H9 (cell line): ENCODE results near the gene TMEM170B. TPM values are rescaled to one million over a fixed set of nuclear protein-coding genes. Genes with fewer than 3 reads are reported as not detected.

Experiments
- DNase-seq: peaks from one replicate; pipeline ENCODE4 v3.0.0-alpha.2; 2017
- H2AFZ ChIP-seq: one replicate; pipeline ENCODE4 v1.6.1; 2013; ENCODE audit warnings: mild to moderate bottlenecking, low read length, control low read depth, moderate library complexity
- H2AK5ac ChIP-seq: 2 replicates; pipeline ENCODE4 v1.6.1; 2013; ENCODE audit warnings: low read length, control low read depth, mixed read lengths; ENCODE audit not compliant: insufficient read length
- H2BK120ac ChIP-seq: one replicate; pipeline ENCODE4 v1.6.1; 2013; ENCODE audit warnings: low read depth, mild to moderate bottlenecking, low read length, control low read depth, inconsistent platforms; ENCODE audit not compliant: poor library complexity, severe bottlenecking
- H2BK12ac ChIP-seq: 2 replicates; pipeline ENCODE4 v1.6.1; 2013; ENCODE audit warnings: low read length, control low read depth, mixed read lengths, low read depth; ENCODE audit not compliant: insufficient read length
- H2BK15ac ChIP-seq: 2 replicates; pipeline ENCODE4 v1.6.1; 2013; ENCODE audit warnings: low read depth, low read length, control low read depth
- H2BK20ac ChIP-seq: one replicate; pipeline ENCODE4 v1.6.1; 2013; ENCODE audit warnings: low read depth, mild to moderate bottlenecking, low read length, control low read depth, inconsistent platforms; ENCODE audit not compliant: poor library complexity, severe bottlenecking
- H2BK5ac ChIP-seq: 2 replicates; pipeline ENCODE4 v1.6.1; 2013; ENCODE audit warnings: low read length, control low read depth, mixed read lengths; ENCODE audit not compliant: insufficient read length
- H3K14ac ChIP-seq: 2 replicates; pipeline ENCODE4 v1.6.1; 2013; ENCODE audit warnings: low read length, control low read depth; ENCODE audit not compliant: insufficient read depth
- H3K18ac ChIP-seq: 2 replicates; pipeline ENCODE4 v1.6.1; 2013; ENCODE audit warnings: low read depth, mild to moderate bottlenecking, mixed read lengths, low read length, control low read depth; ENCODE audit not compliant: insufficient read length
- H3K23ac ChIP-seq: 2 replicates; pipeline ENCODE4 v1.6.1; 2013; ENCODE audit warnings: low read length, control low read depth, mixed read lengths, low read depth; ENCODE audit not compliant: insufficient read length
- H3K23me2 ChIP-seq: 2 replicates; pipeline ENCODE4 v1.6.1; 2013; ENCODE audit warnings: low read depth, mild to moderate bottlenecking, mixed read lengths, low read length, control low read depth; ENCODE audit not compliant: insufficient read length, poor library complexity, severe bottlenecking
- H3K27ac ChIP-seq: 2 replicates; pipeline ENCODE4 v1.5.1; 2013; ENCODE audit warnings: low read length, control low read depth, mixed read lengths, low read depth; ENCODE audit not compliant: insufficient read length
- H3K27me3 ChIP-seq: 2 replicates; pipeline ENCODE4 v1.6.1; 2013; ENCODE audit warnings: low read length, control low read depth, inconsistent platforms; ENCODE audit not compliant: insufficient read depth
- H3K4ac ChIP-seq: 2 replicates; pipeline ENCODE4 v1.6.1; 2013; ENCODE audit warnings: low read depth, mild to moderate bottlenecking, control low read depth, inconsistent platforms, low read length, moderate library complexity
- H3K4me1 ChIP-seq: 2 replicates; pipeline ENCODE4 v1.6.1; 2013; ENCODE audit warnings: low read length, control low read depth, inconsistent platforms; ENCODE audit not compliant: insufficient read depth
- H3K4me2 ChIP-seq: 2 replicates; pipeline ENCODE4 v1.6.1; 2013; ENCODE audit warnings: low read length, control low read depth, mixed read lengths; ENCODE audit not compliant: insufficient read length, insufficient read depth
- H3K56ac ChIP-seq: 2 replicates; pipeline ENCODE4 v1.6.1; 2013; ENCODE audit warnings: low read depth, mild to moderate bottlenecking, mixed read lengths, low read length, control low read depth; ENCODE audit not compliant: insufficient read length
- H3K79me1 ChIP-seq: 2 replicates; pipeline ENCODE4 v1.6.1; 2013; ENCODE audit warnings: low read depth, mild to moderate bottlenecking, moderate library complexity, low read length, control low read depth, inconsistent platforms; ENCODE audit not compliant: insufficient read depth, poor library complexity, severe bottlenecking
- H3K79me2 ChIP-seq: 2 replicates; pipeline ENCODE4 v1.6.1; 2013; ENCODE audit warnings: low read length, control low read depth, inconsistent platforms; ENCODE audit not compliant: insufficient read depth
- H3K9ac ChIP-seq: 2 replicates; pipeline ENCODE4 v1.6.1; 2013; ENCODE audit warnings: low read length, control low read depth, mixed read lengths; ENCODE audit not compliant: insufficient read length; ENCODE audit errors: extremely low read depth
- H3K9me3 ChIP-seq: one replicate; pipeline ENCODE4 v1.6.1; 2013; ENCODE audit warnings: low read depth, low read length, inconsistent platforms; ENCODE audit not compliant: control insufficient read depth
- H3T11ph ChIP-seq: one replicate; pipeline ENCODE4 v1.6.1; 2013; ENCODE audit warnings: mild to moderate bottlenecking, low read length, control low read depth, inconsistent platforms
- H4K20me1 ChIP-seq: one replicate; pipeline ENCODE4 v1.6.1; 2013; ENCODE audit not compliant: control insufficient read depth, insufficient read length, insufficient read depth
- H4K5ac ChIP-seq: 2 replicates; pipeline ENCODE4 v1.6.1; 2013; ENCODE audit warnings: low read depth, mild to moderate bottlenecking, mixed read lengths, low read length, control low read depth; ENCODE audit not compliant: insufficient read length
- H4K8ac ChIP-seq: replicated peaks from 2 replicates; pipeline ENCODE4 v1.6.1; 2013; ENCODE audit warnings: low read length, control low read depth, mixed read lengths, low read depth; ENCODE audit not compliant: insufficient read length
- H4K91ac ChIP-seq: 2 replicates; pipeline ENCODE4 v1.6.1; 2013; ENCODE audit warnings: low read depth, mild to moderate bottlenecking, moderate library complexity, mixed read lengths, low read length, control low read depth; ENCODE audit not compliant: insufficient read length
- H3K27ac Mint-ChIP-seq, 3 experiments: 2 replicates in 2 of 3; 3 replicates in 1 of 3; pipeline ENCODE4 v1.8.0; 2020 to 2021; ENCODE audit warnings: mixed read lengths in 3 of 3, mild to moderate bottlenecking in 1 of 3, moderate library complexity in 1 of 3
- H3K27me3 Mint-ChIP-seq: 2 replicates; pipeline ENCODE4 v1.8.0; 2021; ENCODE audit warnings: low read depth, mild to moderate bottlenecking, moderate library complexity, mixed read lengths
- H3K36me3 Mint-ChIP-seq, 3 experiments: 2 replicates in 2 of 3; 3 replicates in 1 of 3; pipeline ENCODE4 v1.8.0; 2020 to 2021; ENCODE audit warnings: low read depth in 3 of 3, mixed read lengths in 3 of 3; ENCODE audit not compliant: insufficient read depth in 1 of 3
- H3K4me1 Mint-ChIP-seq, 2 experiments: 2 replicates each; pipeline ENCODE4 v1.8.0; 2020; ENCODE audit warnings: mixed read lengths in 2 of 2
- H3K4me3 Mint-ChIP-seq, 2 experiments: 2 replicates in 1 of 2; 3 replicates in 1 of 2; pipeline ENCODE4 v1.8.0; 2020 to 2021; ENCODE audit warnings: mild to moderate bottlenecking in 2 of 2, mixed read lengths in 2 of 2, moderate library complexity in 1 of 2
- H3K9me3 Mint-ChIP-seq, 2 experiments: 2 replicates in 1 of 2; 3 replicates in 1 of 2; pipeline ENCODE4 v1.8.0; 2020; ENCODE audit warnings: mild to moderate bottlenecking in 2 of 2, mixed read lengths in 2 of 2, moderate library complexity in 1 of 2
- WGBS: extraction: QIAGEN DNeasy Blood & Tissue Kit; methylation state at CpG from one replicate; pipeline ENCODE4 v1.1.7; 2013; ENCODE audit warnings: missing lambda C conversion rate, low lambda C conversion rate, mixed read lengths; ENCODE audit not compliant: insufficient read length; ENCODE audit errors: extremely low coverage; 5-methylcytosine and 5-hydroxymethylcytosine counted together
- total RNA-seq: library from RNA; stranded (reverse); gene quantifications from 2 replicates; pipeline ENCODE4 v1.2.1, GENCODE V29; 2021
- TF ChIP-seq, protein P1 (sequence below): fragments of 200-600 bp; sonication (generic); conservative IDR thresholded peaks from 3 replicates; pipeline ENCODE4 v1.8.0; 2021; ENCODE audit warnings: antibody characterized with exemption, mild to moderate bottlenecking

Gene TMEM170B
- total RNA-seq, 1 experiment from 2014 or later: 2.9 TPM

DNA sequence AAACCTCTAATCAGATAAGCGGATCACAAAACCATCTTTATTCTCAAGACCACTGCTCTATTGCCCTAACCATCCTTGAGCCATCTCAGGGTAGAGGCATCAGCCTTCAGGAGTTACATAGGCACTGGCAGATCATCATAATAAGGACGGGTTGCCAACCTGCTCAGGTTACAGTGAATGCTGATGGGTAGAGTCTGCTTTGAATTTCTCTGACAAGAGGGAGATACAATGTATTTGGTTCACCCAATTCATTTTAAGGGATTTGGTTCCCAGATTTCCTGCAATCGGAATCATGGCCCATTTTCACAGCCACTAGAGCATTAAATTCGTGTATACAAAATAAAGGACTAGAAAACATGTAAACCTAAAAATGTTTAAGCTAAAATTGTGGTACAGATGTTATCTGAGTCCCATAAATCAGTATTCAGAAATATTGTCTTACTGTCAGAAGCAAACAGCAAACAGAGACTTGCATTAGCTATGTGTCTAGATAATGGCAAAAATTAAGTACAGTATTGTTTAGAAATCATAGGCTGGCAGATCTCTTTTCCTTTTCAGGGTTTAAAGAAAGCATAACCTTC is 41.9 kb upstream of the TMEM170B start:
- Mint-ChIP-seq H3K27ac (no peak overlapping the region), H3K4me3 (no peak overlapping the region), H3K4me1 (peaks cover 3 to 14% of the 10 kb centered on the region in 2 experiments; a peak in 3 of 4 replicates), H3K9me3 (peaks cover 0 to 2% of the 10 kb centered on the region in 2 experiments; a peak in 3 of 5 replicates), H3K36me3 (peaks cover 0 to under 1% (median 0%) of the 10 kb centered on the region in 3 experiments; a peak in 2 of 7 replicates), H3K27me3 (no peaks in the 10 kb centered on the region; the same call in 1 of the 2 replicates)
- Histone ChIP-seq H3K14ac (no peak overlapping the region), H3K79me1 (no peaks in the 10 kb centered on the region), H3K18ac (no peak overlapping the region), H3K27ac (no peak overlapping the region), H3K4me1 (no peaks in the 10 kb centered on the region), H2BK12ac (no peak overlapping the region), H3K9ac (no peak overlapping the region), H3K9me3 (no peaks in the 10 kb centered on the region), H3K23me2 (no peaks in the 10 kb centered on the region), H3K27me3 (peaks cover 3% of the 10 kb centered on the region; the same call in 1 of the 2 replicates), H3K56ac (no peak overlapping the region), H2BK120ac (no peak overlapping the region), H2BK5ac (no peak overlapping the region), H4K8ac (no peak overlapping the region), H2AK5ac (no peak overlapping the region), H3K79me2 (no peaks in the 10 kb centered on the region), H2BK15ac (no peak overlapping the region), H3K23ac (no peak overlapping the region), H4K91ac (no peak overlapping the region), H4K20me1 (no peaks in the 10 kb centered on the region), H2BK20ac (no peak overlapping the region), H3T11ph (no peak overlapping the region), H4K5ac (no peak overlapping the region), H2AFZ (no peak overlapping the region), H3K4ac (no peak overlapping the region), H3K4me2 (no peak overlapping the region)
- TF ChIP-seq, protein P1, sequence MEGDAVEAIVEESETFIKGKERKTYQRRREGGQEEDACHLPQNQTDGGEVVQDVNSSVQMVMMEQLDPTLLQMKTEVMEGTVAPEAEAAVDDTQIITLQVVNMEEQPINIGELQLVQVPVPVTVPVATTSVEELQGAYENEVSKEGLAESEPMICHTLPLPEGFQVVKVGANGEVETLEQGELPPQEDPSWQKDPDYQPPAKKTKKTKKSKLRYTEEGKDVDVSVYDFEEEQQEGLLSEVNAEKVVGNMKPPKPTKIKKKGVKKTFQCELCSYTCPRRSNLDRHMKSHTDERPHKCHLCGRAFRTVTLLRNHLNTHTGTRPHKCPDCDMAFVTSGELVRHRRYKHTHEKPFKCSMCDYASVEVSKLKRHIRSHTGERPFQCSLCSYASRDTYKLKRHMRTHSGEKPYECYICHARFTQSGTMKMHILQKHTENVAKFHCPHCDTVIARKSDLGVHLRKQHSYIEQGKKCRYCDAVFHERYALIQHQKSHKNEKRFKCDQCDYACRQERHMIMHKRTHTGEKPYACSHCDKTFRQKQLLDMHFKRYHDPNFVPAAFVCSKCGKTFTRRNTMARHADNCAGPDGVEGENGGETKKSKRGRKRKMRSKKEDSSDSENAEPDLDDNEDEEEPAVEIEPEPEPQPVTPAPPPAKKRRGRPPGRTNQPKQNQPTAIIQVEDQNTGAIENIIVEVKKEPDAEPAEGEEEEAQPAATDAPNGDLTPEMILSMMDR: no peak
- WGBS: no CpG with 5 or more reads among the region's 4 CpGs
- DNase-seq: no peak
